GM19328 (cell line): ENCODE results near the gene ZYG11A.

Source experiments
- ATAC-seq: cut with Tn5 transposase; IDR thresholded peaks from one replicate; pipeline ENCODE4 v1.9.1; 2021; ENCODE audit warnings: mild to moderate bottlenecking, moderate library complexity; ENCODE audit not compliant: unreplicated experiment

The ZYG11A gene

GRCh38 chr1:52917156-52917555 is 74.6 kb downstream of the ZYG11A start:
- ATAC-seq = no peak

GRCh38 chr1:52917581-52917980 is 75.0 kb downstream of the ZYG11A start:
- ATAC-seq = no peak

DNA sequence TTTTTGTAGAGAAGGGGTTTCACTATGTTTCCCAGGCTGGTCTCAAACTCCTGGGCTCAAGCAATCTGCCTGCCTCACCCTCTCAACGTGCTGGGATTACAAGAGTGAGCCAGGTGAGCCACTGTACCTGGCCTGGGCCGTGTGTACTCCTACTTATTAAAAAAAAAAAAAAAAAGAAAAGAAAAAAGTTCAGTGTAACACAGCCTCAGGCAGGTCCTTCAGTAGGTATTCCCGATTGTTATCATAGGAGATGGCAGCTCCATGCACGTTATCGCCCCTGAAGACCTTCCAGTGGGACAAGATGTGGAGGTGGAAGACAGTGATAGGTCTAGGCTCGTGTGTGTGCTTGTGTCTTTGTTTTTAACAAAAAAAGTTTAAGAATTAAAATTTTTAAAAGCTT is 75.6 kb downstream of the ZYG11A start:
- ATAC-seq = no peak

GRCh38 chr1:52919051-52919722 is 76.6 kb downstream of the ZYG11A start:
- no peak for ATAC-seq

DNA sequence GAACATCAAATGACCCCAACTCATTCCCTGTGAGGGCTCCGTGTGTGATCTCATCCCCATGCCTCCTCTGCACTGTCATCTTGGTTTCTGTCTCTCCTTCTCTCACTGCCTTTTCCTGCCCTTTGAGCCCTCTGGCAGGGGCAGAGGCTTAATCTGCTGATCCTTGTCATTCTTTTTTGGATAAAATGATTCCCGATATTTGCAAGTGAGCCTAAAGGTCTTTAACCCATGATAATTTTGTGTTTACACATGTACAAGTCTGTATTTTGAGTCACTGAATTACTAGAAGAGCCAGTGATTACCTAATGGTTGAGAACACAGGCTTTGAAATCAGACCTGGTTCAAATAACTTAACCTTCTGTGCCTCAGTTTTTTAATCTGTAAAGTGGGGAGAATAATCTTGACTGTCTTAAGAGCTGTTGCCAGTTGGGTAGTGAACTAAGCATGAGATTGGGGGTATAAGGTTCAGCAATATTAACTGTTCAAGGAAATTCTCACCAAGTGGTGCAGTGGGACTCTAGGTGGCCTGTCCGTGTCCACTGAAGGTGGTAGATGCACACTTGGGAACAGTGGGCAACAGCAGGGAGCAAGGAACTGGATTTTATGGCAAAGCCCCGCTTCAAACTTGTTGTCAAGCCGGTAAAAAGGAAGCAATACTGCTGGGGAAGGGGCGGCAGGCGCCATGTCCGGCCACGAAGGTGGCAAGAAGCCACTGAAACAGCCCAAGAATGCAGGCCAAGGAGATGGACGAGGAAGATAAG is 77.3 kb downstream of the ZYG11A start:
- no peak for ATAC-seq

GRCh38 chr1:52920791-52921291 is 78.3 kb downstream of the ZYG11A start:
- no peak for ATAC-seq

DNA sequence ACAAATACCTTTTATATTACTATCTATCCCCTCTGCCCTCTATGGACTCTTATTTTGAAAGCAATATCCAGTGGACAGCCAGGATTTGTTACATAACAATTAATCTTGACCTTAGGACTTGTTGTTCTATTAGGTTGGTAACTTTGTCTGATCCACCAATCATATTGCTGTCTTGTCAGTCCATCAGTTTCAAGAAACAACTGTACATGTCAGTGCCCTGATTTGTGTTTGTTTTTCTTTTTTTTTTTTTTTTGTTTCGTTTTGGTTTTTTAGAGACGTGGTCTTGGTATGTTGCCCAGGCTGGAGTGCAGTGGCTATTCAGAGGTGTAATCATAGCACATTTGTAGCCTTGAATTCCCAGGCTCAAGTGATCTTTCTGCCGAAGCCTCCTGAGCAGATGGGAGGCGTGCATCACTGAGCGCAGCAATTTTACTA is 83.0 kb downstream of the ZYG11A start:
- no peak for ATAC-seq

DNA sequence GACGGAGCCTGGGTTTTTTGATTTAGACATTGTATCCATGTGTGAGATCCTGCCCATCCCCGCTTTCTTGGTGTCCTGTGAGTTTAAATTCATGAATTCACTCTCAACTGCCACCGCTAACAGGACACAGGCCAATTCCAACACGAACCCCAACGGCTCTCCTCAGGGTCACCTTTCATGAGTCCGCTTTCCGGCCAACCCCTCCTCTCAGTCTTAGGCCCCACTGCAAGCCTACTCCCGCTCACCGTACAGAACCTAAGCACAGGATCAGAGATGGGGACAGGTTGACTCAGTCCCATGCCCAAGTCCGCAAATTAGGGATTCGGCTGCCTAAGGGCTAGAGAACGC is 84.3 kb downstream of the ZYG11A start:
- ATAC-seq = no peak

GRCh38 chr1:52927212-52928014 is 84.9 kb downstream of the ZYG11A start, which contains the start of gene SCP2:
Gene SCP2 (plus strand): TSS chr1:52927276. CDS start chr1:52927397, 121 bp downstream.
- peak; percentile 50 for ATAC-seq

- ATAC-seq = no peak
Measured at GRCh38 chr1:52928015-52928404, 85.5 kb downstream of the ZYG11A start.

- ATAC-seq = no peak
Measured at GRCh38 chr1:52929019-52929418, 86.5 kb downstream of the ZYG11A start.

DNA sequence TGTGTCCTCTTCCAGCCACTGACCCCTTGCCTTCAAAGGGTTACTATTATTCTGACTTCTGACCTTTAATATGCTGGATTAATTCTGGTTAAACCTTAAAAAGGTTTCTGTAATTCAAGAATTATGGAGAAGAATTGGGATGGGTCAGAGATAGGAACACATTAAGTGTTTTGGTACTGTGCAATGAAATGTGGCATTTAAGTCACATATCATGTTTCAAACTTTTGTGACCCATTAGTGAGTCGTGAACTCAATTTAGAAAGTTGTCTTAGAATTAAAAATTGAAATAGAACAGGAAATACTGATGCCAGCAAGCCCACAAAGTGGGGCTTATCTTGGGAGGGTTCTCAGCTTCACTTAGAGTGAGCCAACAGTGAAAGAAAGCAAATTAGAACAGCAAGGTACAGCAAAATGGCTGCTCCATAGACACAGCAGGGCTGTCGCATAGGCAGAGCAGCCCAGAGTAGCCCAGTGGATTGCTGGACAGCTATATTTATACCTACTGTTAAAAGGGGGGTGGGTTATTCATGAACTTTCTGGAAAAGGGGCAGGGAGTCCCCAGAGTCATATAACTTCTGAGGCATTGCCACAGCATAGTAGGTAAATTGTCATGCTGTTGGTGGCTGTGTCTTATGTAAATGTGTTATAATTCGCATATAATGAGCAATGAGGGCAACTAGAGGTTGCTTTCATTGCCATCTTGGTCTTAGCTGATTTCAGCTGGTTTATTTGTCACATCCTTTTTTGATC is 95.0 kb downstream of the ZYG11A start:
- ATAC-seq = no peak

GRCh38 chr1:52938183-52938451 is 95.6 kb downstream of the ZYG11A start:
- no peak for ATAC-seq

- no peak for ATAC-seq
Measured at GRCh38 chr1:52943876-52944416, 101.4 kb downstream of the ZYG11A start.

DNA sequence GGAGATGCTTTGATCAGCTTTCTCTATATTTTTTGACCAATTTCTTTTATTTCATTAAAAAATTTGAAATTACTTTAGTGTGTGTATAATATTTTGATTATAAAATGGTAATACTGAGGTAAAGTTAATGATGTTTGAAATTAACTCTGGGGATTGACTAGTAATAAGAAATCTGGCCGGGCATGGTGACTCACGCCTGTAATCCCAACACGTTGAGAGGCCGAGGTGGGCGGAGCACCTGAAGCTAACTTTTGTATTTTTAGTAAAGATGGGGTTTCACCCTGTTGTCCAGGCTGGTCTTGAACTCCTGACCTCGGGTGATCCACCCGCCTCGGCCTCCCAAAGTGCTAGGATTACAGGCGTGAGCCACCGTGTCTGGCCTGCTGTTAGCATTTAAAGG is 102.0 kb downstream of the ZYG11A start:
- ATAC-seq = no peak
